ENCODE measurements around the gene HSD17B13.

GRCh38 chr4:87305562-87305961, 17.1 kb downstream of the HSD17B13 start:
- no peak for TF ChIP-seq CTBP1 (IDR thresholded peaks at IDR 0.05; ENCODE audit: borderline replicate concordance)
- TF ChIP-seq TARDBP (IDR thresholded peaks at IDR 0.05) = no peak
- TF ChIP-seq ZNF384 (IDR thresholded peaks at IDR 0.05) = no peak
- TF ChIP-seq FOXA1 (IDR thresholded peaks at IDR 0.05) = no peak
- no peak for TF ChIP-seq HDGF (IDR thresholded peaks at IDR 0.05; ENCODE audit: borderline replicate concordance)
- TF ChIP-seq FOXM1 (IDR thresholded peaks at IDR 0.05; ENCODE audit: borderline replicate concordance) = no peak
- TF ChIP-seq ARNT (IDR thresholded peaks at IDR 0.05) = no peak
- TF ChIP-seq LEF1 (IDR thresholded peaks at IDR 0.05; ENCODE audit: borderline replicate concordance) = no peak
- no peak for TF ChIP-seq BHLHE40 (IDR thresholded peaks at IDR 0.05; ENCODE audit: borderline replicate concordance)
- TF ChIP-seq NFRKB (IDR thresholded peaks at IDR 0.05) = no peak
- no peak for TF ChIP-seq SUZ12 (IDR thresholded peaks at IDR 0.05)
- no peak for TF ChIP-seq FOXK2 (IDR thresholded peaks at IDR 0.05)
